Psoas muscle (tissue), 8 donors: ENCODE results near the gene RRP1. TPM values are rescaled to one million over a fixed set of nuclear protein-coding genes. Genes with fewer than 3 reads are reported as not detected.
"Not testable (repeated sequence)": the region's sequence is repeated elsewhere in the genome, so short reads cannot be mapped to it uniquely, and the experiment has no call there.

Experiments
- ATAC-seq, 4 donors: fragments of 200-7000 bp; cut with Tn5 transposase; one replicate each; pipeline ENCODE4 v1.9.1; 2020; ENCODE audit warnings: moderate library complexity in 3 of 4, mild to moderate bottlenecking in 2 of 4
- DNase-seq, 2 donors: peaks; one replicate each; pipeline ENCODE4 v3.0.0-alpha.2; 2020
- H3K27ac ChIP-seq: fragments of 200-600 bp; one replicate; pipeline ENCODE4 v1.8.0; 2022
- H3K27me3 ChIP-seq, 3 donors: fragments of 200-600 bp in 1 of 3; one replicate each; pipeline versions ENCODE4 v1.6.1 to v1.8.0; 2013 to 2022; ENCODE audit warnings: low read length in 2 of 3, mild to moderate bottlenecking in 2 of 3, moderate library complexity in 1 of 3; ENCODE audit not compliant: insufficient read depth in 3 of 3
- H3K36me3 ChIP-seq, 2 donors: fragments of 200-600 bp in 1 of 2; one replicate each; pipeline versions ENCODE4 v1.6.1 to v1.8.0; 2013 to 2022; ENCODE audit warnings: low read depth in 1 of 2, mild to moderate bottlenecking in 1 of 2, moderate library complexity in 1 of 2; ENCODE audit not compliant: insufficient read depth in 1 of 2
- H3K4me1 ChIP-seq: fragments of 200-600 bp; one replicate; pipeline ENCODE4 v1.8.0; 2022
- H3K4me3 ChIP-seq: fragments of 200-600 bp; one replicate; pipeline ENCODE4 v1.8.0; 2022; ENCODE audit warnings: mild to moderate bottlenecking
- H3K9me3 ChIP-seq: fragments of 200-600 bp; one replicate; pipeline ENCODE4 v1.8.0; 2022
- WGBS, 3 donors: extraction: QIAGEN DNeasy Blood & Tissue Kit; methylation state at CpG; one replicate each; pipeline versions ENCODE4 v1.1.6 to v1.1.7; 2013; 5-methylcytosine and 5-hydroxymethylcytosine counted together
- intact Hi-C, 2 donors: fragments of 100-400 bp; cut with DNase I; formaldehyde crosslinking; loops; one replicate each; pipeline versions ENCODE4 v1.11.0 to v1.14.2; 2022
- polyA plus RNA-seq, 3 donors: library from polyadenylated mRNA; stranded (reverse); fragments of 200-250 nt; gene quantifications; one replicate each; pipeline ENCODE4 v1.2.3, GENCODE V29; 2013
- total RNA-seq, 4 donors: library from RNA; stranded (reverse); fragmentation: NEBNext Ultra II Directional in 2 of 4; extraction: Animal tissue kit (Norgen Biotek cat#: 25700) in 2 of 4; gene quantifications; one replicate each; pipeline versions ENCODE4 v1.2.1 to v1.2.4, GENCODE V29; 2021 to 2023
- TF ChIP-seq, protein P1 (sequence below): fragments of 200-600 bp; IDR thresholded peaks from one replicate; pipeline ENCODE4 v1.8.0; 2022; ENCODE audit warnings: antibody characterized with exemption
- donor health status: healthy with polysubstance abuse.
- donor health status: DM: no; HTN: no; CAD: no; lungs with moderate emphysema.
- donor health status: Bipolar disorder and iron deficiency.
- donor health status: healthy.
- donor health status: DM: yes; HTN: yes; CAD: no.
- donor health status: DM: no; HTN: no; CAD: no.
- donor health status: DM: no; HTN: no; CAD: no.
- donor health status: DM: yes; HTN: yes; CAD: no.

Gene RRP1
- total and polyA plus RNA-seq, 7 donors = 9.5 to 29.7 (median 18.9) TPM

- Histone ChIP-seq H3K4me1 (no peaks in the 10 kb centered on the region), H3K9me3 (no peaks in the 10 kb centered on the region), H3K36me3 (no peaks in the 10 kb centered on the region), H3K27ac (no peak overlapping the region), H3K4me3 (no peak overlapping the region), H3K27me3 (peaks cover 0 to 3% (median 0%) of the 10 kb centered on the region in 3 donors)
- TF ChIP-seq, protein P1, sequence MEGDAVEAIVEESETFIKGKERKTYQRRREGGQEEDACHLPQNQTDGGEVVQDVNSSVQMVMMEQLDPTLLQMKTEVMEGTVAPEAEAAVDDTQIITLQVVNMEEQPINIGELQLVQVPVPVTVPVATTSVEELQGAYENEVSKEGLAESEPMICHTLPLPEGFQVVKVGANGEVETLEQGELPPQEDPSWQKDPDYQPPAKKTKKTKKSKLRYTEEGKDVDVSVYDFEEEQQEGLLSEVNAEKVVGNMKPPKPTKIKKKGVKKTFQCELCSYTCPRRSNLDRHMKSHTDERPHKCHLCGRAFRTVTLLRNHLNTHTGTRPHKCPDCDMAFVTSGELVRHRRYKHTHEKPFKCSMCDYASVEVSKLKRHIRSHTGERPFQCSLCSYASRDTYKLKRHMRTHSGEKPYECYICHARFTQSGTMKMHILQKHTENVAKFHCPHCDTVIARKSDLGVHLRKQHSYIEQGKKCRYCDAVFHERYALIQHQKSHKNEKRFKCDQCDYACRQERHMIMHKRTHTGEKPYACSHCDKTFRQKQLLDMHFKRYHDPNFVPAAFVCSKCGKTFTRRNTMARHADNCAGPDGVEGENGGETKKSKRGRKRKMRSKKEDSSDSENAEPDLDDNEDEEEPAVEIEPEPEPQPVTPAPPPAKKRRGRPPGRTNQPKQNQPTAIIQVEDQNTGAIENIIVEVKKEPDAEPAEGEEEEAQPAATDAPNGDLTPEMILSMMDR = no peak
- DNase-seq (no peak), ATAC-seq (no peak)
- intact Hi-C loops = no loop called here
- whole genome bisulfite sequencing, 3 donors = 91 to 96% (median 94%) methylated on average over 3 of the region's 3 CpGs
Observed at GRCh38 chr21:43840259-43840658, 50.9 kb downstream of the RRP1 start.

GRCh38 chr21:43842742-43843141 is 53.4 kb downstream of the RRP1 start:
- ATAC-seq (no peak), DNase-seq (no peak)
- H3K4me1 ChIP-seq = no peaks in the 10 kb centered on the region
- no peaks in the 10 kb centered on the region for H3K36me3 ChIP-seq
- H3K4me3 ChIP-seq = no peak overlapping the region
- intact Hi-C loops = no loop called here
- WGBS, 3 donors = 67 to 86% (median 81%) methylated on average over 2 of the region's 2 CpGs
- H3K27ac ChIP-seq = no peak overlapping the region
- H3K9me3 ChIP-seq = no peaks in the 10 kb centered on the region
- H3K27me3 ChIP-seq = no peaks in the 10 kb centered on the region
- TF ChIP-seq, protein P1 = no peak

DNA sequence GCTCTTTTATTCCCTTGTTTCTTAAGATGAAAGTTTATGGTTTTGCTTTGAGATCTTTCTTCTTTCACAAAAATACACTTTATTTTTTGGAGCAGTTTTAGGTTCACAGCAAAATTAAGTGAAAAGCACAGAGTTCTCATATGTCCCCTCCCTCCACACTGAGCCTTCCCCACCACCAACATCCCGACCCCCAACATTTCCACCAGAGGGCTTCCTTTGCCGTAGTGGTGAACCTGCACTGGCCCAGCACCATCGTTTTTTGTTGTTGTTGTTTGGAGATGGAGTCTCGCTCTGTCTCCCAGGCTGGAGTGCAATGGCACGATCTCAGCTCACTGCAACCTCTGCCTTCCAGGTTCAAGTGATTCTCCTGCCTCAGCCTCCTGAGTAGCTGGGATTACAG is 55.5 kb downstream of the RRP1 start:
- H3K27me3 ChIP-seq, H3K36me3 ChIP-seq, DNase-seq, intact Hi-C loops, H3K4me3 ChIP-seq, H3K27ac ChIP-seq, H3K4me1 ChIP-seq, ATAC-seq, H3K9me3 ChIP-seq: not testable (repeated sequence)
- 55 to 65% (median 58%) methylated on average over 5 of the region's 5 CpGs for WGBS, 3 donors

DNA sequence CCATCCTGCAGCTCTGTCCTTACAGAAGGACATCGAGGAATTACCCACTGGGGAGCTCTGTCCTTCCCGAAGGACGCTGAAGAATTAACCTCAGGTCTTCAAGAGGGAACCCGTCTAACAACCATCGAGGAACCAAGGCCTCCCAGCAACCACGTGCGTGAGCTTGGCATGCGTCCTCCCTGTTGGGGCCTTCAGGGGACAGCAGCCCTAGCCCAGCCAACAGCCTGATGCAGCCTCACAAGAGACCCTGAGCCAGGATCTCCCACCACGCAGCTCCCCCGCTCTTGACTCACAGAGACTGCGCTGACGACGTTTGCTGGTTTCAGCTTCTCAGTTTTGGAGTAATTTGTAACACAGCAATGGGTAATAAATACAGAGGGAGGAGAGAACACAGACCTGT is 56.0 kb downstream of the RRP1 start:
- WGBS, 3 donors = 83 to 87% (median 86%) methylated on average over 13 of the region's 13 CpGs
- Histone ChIP-seq H3K4me3 (no peak overlapping the region), H3K27ac (no peak overlapping the region), H3K4me1 (no peaks in the 10 kb centered on the region), H3K9me3 (no peaks in the 10 kb centered on the region), H3K36me3 (no peaks in the 10 kb centered on the region), H3K27me3 (no peaks in the 10 kb centered on the region)
- ATAC-seq (no peak), DNase-seq (no peak)
- TF ChIP-seq, protein P1 = no peak
- intact Hi-C loops = no loop called here

DNA sequence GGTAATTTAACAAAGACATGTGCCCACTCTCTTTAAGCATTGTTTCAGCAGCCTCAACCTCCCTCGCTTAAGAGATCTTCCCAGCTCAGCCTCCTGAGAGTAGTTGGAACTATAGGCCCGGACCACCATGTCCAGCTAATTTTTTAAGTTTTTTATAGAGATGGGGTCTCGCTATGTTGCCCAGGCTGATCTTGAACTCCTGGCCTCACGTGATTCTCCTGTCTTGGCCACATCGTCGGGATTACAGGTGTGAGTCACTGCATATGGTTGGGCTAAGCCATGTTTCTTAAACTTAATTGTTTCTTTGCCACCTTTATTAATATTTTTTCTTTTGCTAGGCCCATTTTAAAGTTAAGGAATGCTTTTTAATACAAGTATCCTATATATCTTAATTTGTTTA is 57.1 kb downstream of the RRP1 start:
- TF ChIP-seq, protein P1 = no peak
- no peaks in the 10 kb centered on the region for H3K9me3 ChIP-seq
- intact Hi-C loops = no loop called here
- ATAC-seq (no peak), DNase-seq (no peak)
- no peak overlapping the region for H3K4me3 ChIP-seq
- H3K36me3 ChIP-seq = no peaks in the 10 kb centered on the region
- no peaks in the 10 kb centered on the region for H3K4me1 ChIP-seq
- no peaks in the 10 kb centered on the region for H3K27me3 ChIP-seq
- WGBS, 3 donors = 91 to 94% (median 91%) methylated on average over 6 of the region's 6 CpGs
- H3K27ac ChIP-seq = no peak overlapping the region
